A673 (cell line): ENCODE measurements around the gene SLC24A4. TPM values are rescaled to one million over a fixed set of nuclear protein-coding genes. Genes with fewer than 3 reads are reported as not detected.

Experiments used
- BruUV-seq: library from RNA; stranded (reverse); fragments of 400-500 nt; replicated peaks from 2 replicates; lab custom pipeline; 2021; lab: Mats Ljungman, UMichigan
- CTCF ChIA-PET: fragments of 300-600 bp; sonication (Branson Sonifier 250); formaldehyde crosslinking; loops from one replicate; lab custom pipeline; 2022; ENCODE audit warnings: antibody characterized with exemption; lab: Charles Lee
- POLR2A ChIA-PET: fragments of 300-600 bp; sonication (Branson Sonifier 250); formaldehyde crosslinking; loops from one replicate; lab custom pipeline; 2022; ENCODE audit warnings: antibody characterized with exemption; ENCODE audit not compliant: low non-redundant PET; lab: Charles Lee
- DNase-seq: peaks from one replicate; pipeline ENCODE4 v3.0.0-alpha.2; 2015; ENCODE audit warnings: low spot score
- H3K27ac ChIP-seq: fragments of 200-600 bp; sonication (generic); 2 replicates; pipeline ENCODE4 v1.5.1; 2016; ENCODE audit warnings: mixed run types, low read depth, mild to moderate bottlenecking, mixed read lengths, antibody characterized with exemption, low read length; ENCODE audit not compliant: poor library complexity, severe bottlenecking
- H3K27me3 ChIP-seq: fragments of 200-600 bp; sonication (generic); replicated peaks from 2 replicates; pipeline ENCODE4 v1.6.1; 2017; ENCODE audit warnings: mixed run types, low read depth, mild to moderate bottlenecking, mixed read lengths, antibody characterized with exemption, low read length; ENCODE audit not compliant: insufficient read depth, poor library complexity
- H3K36me3 ChIP-seq: fragments of 200-600 bp; sonication (generic); 2 replicates; pipeline ENCODE4 v1.6.1; 2016; ENCODE audit warnings: mixed run types, mild to moderate bottlenecking, mixed read lengths, antibody characterized with exemption, low read length; ENCODE audit not compliant: insufficient read depth, poor library complexity, severe bottlenecking
- H3K4me1 ChIP-seq: fragments of 200-600 bp; sonication (generic); 2 replicates; pipeline ENCODE4 v1.6.1; 2017; ENCODE audit warnings: mixed run types, mild to moderate bottlenecking, mixed read lengths, antibody characterized with exemption, low read length; ENCODE audit not compliant: insufficient read depth, poor library complexity, severe bottlenecking
- H3K4me3 ChIP-seq: fragments of 200-600 bp; sonication (generic); 2 replicates; pipeline ENCODE4 v1.5.1; 2016; ENCODE audit warnings: low read depth, mixed run types, mild to moderate bottlenecking, mixed read lengths, low read length; ENCODE audit not compliant: poor library complexity, severe bottlenecking
- H3K9me3 ChIP-seq: fragments of 200-600 bp; sonication (generic); 2 replicates; pipeline ENCODE4 v1.6.1; 2016; ENCODE audit warnings: mixed run types, low read depth, mild to moderate bottlenecking, mixed read lengths, antibody characterized with exemption, low read length; ENCODE audit not compliant: poor library complexity, severe bottlenecking
- CTCF ChIP-seq: fragments of 300-800, 200-600 bp; sonication (generic); conservative IDR thresholded peaks from 2 replicates; pipeline ENCODE4 v1.5.1; 2017; ENCODE audit warnings: low read depth, mild to moderate bottlenecking, antibody characterized with exemption, low read length, moderate library complexity, mixed read lengths
- EZH2 ChIP-seq: fragments of 200-600 bp; sonication (generic); IDR thresholded peaks from 2 replicates; pipeline ENCODE4 v1.6.1; 2017; ENCODE audit warnings: borderline replicate concordance, low read depth, mild to moderate bottlenecking, mixed read lengths, antibody characterized with exemption, low read length; ENCODE audit not compliant: poor library complexity, severe bottlenecking
- intact Hi-C: fragments of 100-400 bp; cut with micrococcal nuclease; formaldehyde crosslinking; loops from one replicate; pipeline ENCODE4 v1.10.0; 2022; ENCODE audit not compliant: unreplicated experiment
- total RNA-seq: library from RNA; stranded (reverse); gene quantifications from 2 replicates; pipeline ENCODE4 v1.2.3, GENCODE V29; 2021

Gene SLC24A4
- total RNA-seq, 1 experiment from 2014 or later = 0.15 TPM

- BruUV-seq = no TSS peak
- ChIA-PET CTCF (no interaction called here), POLR2A (no interaction called here)
- intact Hi-C loops = no loop called here
- Histone ChIP-seq H3K36me3 (no peaks in the 10 kb centered on the region), H3K4me1 (no peaks in the 10 kb centered on the region), H3K9me3 (no peaks in the 10 kb centered on the region), H3K27me3 (no peaks in the 10 kb centered on the region), H3K4me3 (no peak overlapping the region), H3K27ac (no peak overlapping the region)
- DNase-seq = no peak
- TF ChIP-seq CTCF (no peak), EZH2 (no peak)
Observed at GRCh38 chr14:92502541-92503286, 179.7 kb downstream of the SLC24A4 start.

GRCh38 chr14:92503756-92504491 lies 181.0 kb downstream of the SLC24A4 start:
- Histone ChIP-seq H3K27me3 (no peaks in the 10 kb centered on the region), H3K4me3 (no peak overlapping the region), H3K36me3 (no peaks in the 10 kb centered on the region), H3K4me1 (no peaks in the 10 kb centered on the region), H3K27ac (no peak overlapping the region), H3K9me3 (no peaks in the 10 kb centered on the region)
- ChIA-PET POLR2A (no interaction called here), CTCF (no interaction called here)
- DNase-seq = no peak
- TF ChIP-seq EZH2 (no peak), CTCF (no peak)
- no TSS peak for BruUV-seq
- intact Hi-C loops = no loop called here

- Histone ChIP-seq H3K4me3 (no peak overlapping the region), H3K27ac (no peak overlapping the region), H3K36me3 (no peaks in the 10 kb centered on the region), H3K9me3 (no peaks in the 10 kb centered on the region), H3K27me3 (no peaks in the 10 kb centered on the region), H3K4me1 (no peaks in the 10 kb centered on the region)
- POLR2A ChIA-PET = no interaction called here
- BruUV-seq = no TSS peak
- CTCF ChIA-PET = no interaction called here
- no peak for DNase-seq
- intact Hi-C loops = no loop called here
- TF ChIP-seq EZH2 (no peak), CTCF (no peak)
Observed at GRCh38 chr14:92505826-92506225, 182.9 kb downstream of the SLC24A4 start.
